Tibial nerve (tissue), 4 donors: ENCODE results near the gene TSPAN15.

Source experiments
- EP300 ChIP-seq, 2 donors: sonication (generic); formaldehyde crosslinking; IDR thresholded peaks; one replicate each; pipeline ENCODE4 v1.6.1; 2017; ENCODE audit warnings: antibody characterized with exemption in 2 of 2, mild to moderate bottlenecking in 1 of 2
- POLR2A ChIP-seq, 2 donors: fragments of 450-650 bp; IDR thresholded peaks; one replicate each; pipeline ENCODE4 v1.6.1; 2017; ENCODE audit warnings: antibody characterized with exemption in 2 of 2, mild to moderate bottlenecking in 2 of 2, moderate library complexity in 2 of 2
- TF ChIP-seq, protein P1 (sequence below), 5 experiments: fragments of 200-600 bp in 3 of 5; fragments of 450-650 bp in 2 of 5; sonication (generic) in 3 of 5; IDR thresholded peaks; one replicate each; pipeline ENCODE4 v1.5.1; 2016 to 2019; ENCODE audit warnings: antibody characterized with exemption in 5 of 5, mild to moderate bottlenecking in 3 of 5, moderate library complexity in 2 of 5

DNA sequence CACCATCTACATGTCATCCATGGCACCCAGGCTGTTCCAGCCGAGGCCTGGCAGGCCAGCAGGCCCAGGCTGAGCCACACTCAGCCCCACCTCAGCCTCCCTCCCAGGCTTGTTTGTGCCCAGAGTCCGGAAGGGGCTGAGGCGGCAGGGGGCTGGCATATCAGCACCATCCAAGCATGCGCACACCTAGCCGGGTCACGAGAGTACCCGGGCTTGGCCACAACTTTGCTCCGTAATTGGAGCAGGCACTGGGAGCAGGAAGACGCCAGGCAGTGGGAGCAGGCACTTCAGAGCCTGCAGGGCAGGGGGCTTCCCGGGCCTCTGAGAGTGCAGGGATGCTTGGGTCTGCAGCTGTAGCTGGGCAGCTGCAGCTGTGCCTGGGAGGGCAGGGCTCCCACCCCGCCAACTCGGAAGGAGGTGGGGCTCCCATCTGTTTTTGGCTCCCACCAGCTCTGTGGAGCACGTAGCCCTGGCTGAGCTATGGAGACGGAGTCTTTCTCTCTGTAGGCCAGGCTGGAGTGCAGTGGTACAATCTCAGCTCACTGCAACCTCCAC, 15.2 kb upstream of the TSPAN15 start:
- TF ChIP-seq, protein P1, sequence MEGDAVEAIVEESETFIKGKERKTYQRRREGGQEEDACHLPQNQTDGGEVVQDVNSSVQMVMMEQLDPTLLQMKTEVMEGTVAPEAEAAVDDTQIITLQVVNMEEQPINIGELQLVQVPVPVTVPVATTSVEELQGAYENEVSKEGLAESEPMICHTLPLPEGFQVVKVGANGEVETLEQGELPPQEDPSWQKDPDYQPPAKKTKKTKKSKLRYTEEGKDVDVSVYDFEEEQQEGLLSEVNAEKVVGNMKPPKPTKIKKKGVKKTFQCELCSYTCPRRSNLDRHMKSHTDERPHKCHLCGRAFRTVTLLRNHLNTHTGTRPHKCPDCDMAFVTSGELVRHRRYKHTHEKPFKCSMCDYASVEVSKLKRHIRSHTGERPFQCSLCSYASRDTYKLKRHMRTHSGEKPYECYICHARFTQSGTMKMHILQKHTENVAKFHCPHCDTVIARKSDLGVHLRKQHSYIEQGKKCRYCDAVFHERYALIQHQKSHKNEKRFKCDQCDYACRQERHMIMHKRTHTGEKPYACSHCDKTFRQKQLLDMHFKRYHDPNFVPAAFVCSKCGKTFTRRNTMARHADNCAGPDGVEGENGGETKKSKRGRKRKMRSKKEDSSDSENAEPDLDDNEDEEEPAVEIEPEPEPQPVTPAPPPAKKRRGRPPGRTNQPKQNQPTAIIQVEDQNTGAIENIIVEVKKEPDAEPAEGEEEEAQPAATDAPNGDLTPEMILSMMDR (IDR thresholded peaks at IDR 0.05): no peak
- TF ChIP-seq POLR2A (IDR thresholded peaks at IDR 0.05) (no peak), EP300 (IDR thresholded peaks at IDR 0.05) (no peak)
